ENCODE data around the gene MOCS3.
"Not testable (repeated sequence)": the region's sequence is repeated elsewhere in the genome, so short reads cannot be mapped to it uniquely, and the experiment has no call there.

- TF ChIP-seq RELA (CRISPR knock-in tag; IDR thresholded peaks at IDR 0.05; ENCODE audit: borderline replicate concordance); CTCF (IDR thresholded peaks at IDR 0.05); AFF4 (CRISPR knock-in tag; IDR thresholded peaks at IDR 0.05; ENCODE audit: borderline replicate concordance); PRDM15 (CRISPR knock-in tag; IDR thresholded peaks at IDR 0.05); E2F5 (CRISPR knock-in tag; IDR thresholded peaks at IDR 0.05); ESRRA (CRISPR knock-in tag; IDR thresholded peaks at IDR 0.05; ENCODE audit: borderline replicate concordance); USF2 (CRISPR knock-in tag; IDR thresholded peaks at IDR 0.05); GTF2I (CRISPR knock-in tag; conservative IDR thresholded peaks at IDR 0.05); FOXJ3 (CRISPR knock-in tag; IDR thresholded peaks at IDR 0.05; ENCODE audit: borderline replicate concordance): not testable (repeated sequence)
Observed at GRCh38 chr20:50978533-50978932, 19.9 kb downstream of the MOCS3 start.

All from WTC11 (cell line).